Osteoblast (primary cell): Measurements from ENCODE around the gene LIF. TPM values are rescaled to one million over a fixed set of nuclear protein-coding genes. Genes with fewer than 3 reads are reported as not detected.

ENCODE experiments used
- DNase-seq: peaks from one replicate; pipeline ENCODE4 v3.0.0; 2011; ENCODE audit warnings: low spot score, mixed read lengths; ENCODE audit not compliant: insufficient read length; ENCODE audit errors: missing footprints
- H2AFZ ChIP-seq: 2 replicates; pipeline ENCODE4 v1.6.0; 2011; ENCODE audit warnings: mild to moderate bottlenecking, low read length
- H3K27ac ChIP-seq: 2 replicates; pipeline ENCODE4 v1.5.1; 2011; ENCODE audit warnings: mild to moderate bottlenecking, low read depth, low read length, moderate library complexity
- H3K27me3 ChIP-seq: 2 replicates; pipeline ENCODE4 v1.6.0; 2012; ENCODE audit warnings: mild to moderate bottlenecking, control low read depth, inconsistent platforms, low read length, moderate library complexity; ENCODE audit not compliant: insufficient read depth
- H3K36me3 ChIP-seq: 2 replicates; pipeline ENCODE4 v1.5.1; 2011; ENCODE audit warnings: mild to moderate bottlenecking, low read length, control low read depth, moderate library complexity; ENCODE audit not compliant: insufficient read depth
- H3K4me1 ChIP-seq: 2 replicates; pipeline ENCODE4 v1.5.1; 2011; ENCODE audit warnings: mild to moderate bottlenecking, low read length, control low read depth, moderate library complexity; ENCODE audit not compliant: insufficient read depth
- H3K4me2 ChIP-seq: 2 replicates; pipeline ENCODE4 v1.6.0; 2011; ENCODE audit warnings: mild to moderate bottlenecking, low read length; ENCODE audit not compliant: insufficient read depth
- H3K4me3 ChIP-seq: fragments of 200-600 bp; sonication (generic); 3 replicates; pipeline ENCODE4 v1.5.1; 2012; ENCODE audit warnings: mild to moderate bottlenecking, low read length, inconsistent platforms; ENCODE audit not compliant: insufficient read depth
- H3K79me2 ChIP-seq: 2 replicates; pipeline ENCODE4 v1.6.0; 2012; ENCODE audit warnings: mild to moderate bottlenecking, low read length, control low read depth, inconsistent platforms; ENCODE audit not compliant: insufficient read depth
- H3K9me3 ChIP-seq: 2 replicates; pipeline ENCODE4 v1.5.1; 2011; ENCODE audit warnings: low read depth, low read length, control low read depth
- H4K20me1 ChIP-seq: 2 replicates; pipeline ENCODE4 v1.6.0; 2012; ENCODE audit warnings: mild to moderate bottlenecking, low read length, control low read depth; ENCODE audit not compliant: insufficient read depth
- total RNA-seq: library from RNA; depleted of rRNA; stranded (reverse); fragments of >200 nt; gene quantifications from 2 replicates; pipeline ENCODE4 v1.2.3, GENCODE V29; 2012
- TF ChIP-seq, protein P1 (sequence below): IDR thresholded peaks from 2 replicates; pipeline ENCODE4 v1.5.1; 2011; ENCODE audit warnings: mild to moderate bottlenecking, low read depth, low read length, moderate library complexity; ENCODE audit errors: extremely low read depth

The LIF gene
- total RNA-seq, 1 donor, result 3.3 TPM

DNA sequence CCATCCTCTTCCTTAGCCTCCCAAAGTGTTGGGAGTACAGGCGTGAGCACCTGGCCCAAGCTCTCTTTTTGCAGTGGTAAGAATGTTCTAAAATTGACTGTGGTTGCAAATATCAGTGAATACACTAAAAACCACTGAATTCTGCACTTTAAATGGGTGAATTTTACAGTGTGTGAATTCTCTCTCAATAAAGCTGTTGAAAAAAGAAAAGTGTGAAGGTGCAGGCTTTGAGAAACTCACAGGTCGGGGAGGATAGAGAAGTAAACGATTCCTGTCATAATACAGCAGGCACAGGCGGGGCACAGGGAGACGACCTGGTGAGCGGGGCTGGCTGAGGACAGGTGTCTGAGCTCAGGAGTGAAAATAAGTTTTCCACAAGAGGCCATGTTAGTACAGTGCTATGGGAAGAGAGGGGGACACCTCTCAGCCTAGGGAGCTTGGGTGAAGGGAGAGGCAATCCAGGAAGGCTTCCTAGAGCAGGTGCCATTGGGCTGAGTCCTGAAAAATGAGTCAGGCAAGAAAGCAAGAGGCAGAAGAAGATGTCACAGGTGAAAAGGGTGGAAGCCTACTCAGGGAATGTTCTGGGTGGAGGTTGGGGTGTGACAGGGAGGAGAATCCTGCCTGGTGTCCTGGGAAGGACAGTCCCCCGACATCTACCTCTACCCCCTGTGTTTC lies 26.1 kb downstream of the LIF start:
- Histone ChIP-seq H3K4me3 (no peak overlapping the region), H3K4me1 (peaks cover 29% of the 10 kb centered on the region), H3K9me3 (no peaks in the 10 kb centered on the region), H3K27ac (no peak overlapping the region), H3K27me3 (no peaks in the 10 kb centered on the region), H2AFZ (no peak overlapping the region), H3K79me2 (no peaks in the 10 kb centered on the region), H4K20me1 (no peaks in the 10 kb centered on the region), H3K36me3 (no peaks in the 10 kb centered on the region), H3K4me2 (no peak overlapping the region)
- no peak for DNase-seq
- TF ChIP-seq, protein P1, sequence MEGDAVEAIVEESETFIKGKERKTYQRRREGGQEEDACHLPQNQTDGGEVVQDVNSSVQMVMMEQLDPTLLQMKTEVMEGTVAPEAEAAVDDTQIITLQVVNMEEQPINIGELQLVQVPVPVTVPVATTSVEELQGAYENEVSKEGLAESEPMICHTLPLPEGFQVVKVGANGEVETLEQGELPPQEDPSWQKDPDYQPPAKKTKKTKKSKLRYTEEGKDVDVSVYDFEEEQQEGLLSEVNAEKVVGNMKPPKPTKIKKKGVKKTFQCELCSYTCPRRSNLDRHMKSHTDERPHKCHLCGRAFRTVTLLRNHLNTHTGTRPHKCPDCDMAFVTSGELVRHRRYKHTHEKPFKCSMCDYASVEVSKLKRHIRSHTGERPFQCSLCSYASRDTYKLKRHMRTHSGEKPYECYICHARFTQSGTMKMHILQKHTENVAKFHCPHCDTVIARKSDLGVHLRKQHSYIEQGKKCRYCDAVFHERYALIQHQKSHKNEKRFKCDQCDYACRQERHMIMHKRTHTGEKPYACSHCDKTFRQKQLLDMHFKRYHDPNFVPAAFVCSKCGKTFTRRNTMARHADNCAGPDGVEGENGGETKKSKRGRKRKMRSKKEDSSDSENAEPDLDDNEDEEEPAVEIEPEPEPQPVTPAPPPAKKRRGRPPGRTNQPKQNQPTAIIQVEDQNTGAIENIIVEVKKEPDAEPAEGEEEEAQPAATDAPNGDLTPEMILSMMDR, result no peak

DNA sequence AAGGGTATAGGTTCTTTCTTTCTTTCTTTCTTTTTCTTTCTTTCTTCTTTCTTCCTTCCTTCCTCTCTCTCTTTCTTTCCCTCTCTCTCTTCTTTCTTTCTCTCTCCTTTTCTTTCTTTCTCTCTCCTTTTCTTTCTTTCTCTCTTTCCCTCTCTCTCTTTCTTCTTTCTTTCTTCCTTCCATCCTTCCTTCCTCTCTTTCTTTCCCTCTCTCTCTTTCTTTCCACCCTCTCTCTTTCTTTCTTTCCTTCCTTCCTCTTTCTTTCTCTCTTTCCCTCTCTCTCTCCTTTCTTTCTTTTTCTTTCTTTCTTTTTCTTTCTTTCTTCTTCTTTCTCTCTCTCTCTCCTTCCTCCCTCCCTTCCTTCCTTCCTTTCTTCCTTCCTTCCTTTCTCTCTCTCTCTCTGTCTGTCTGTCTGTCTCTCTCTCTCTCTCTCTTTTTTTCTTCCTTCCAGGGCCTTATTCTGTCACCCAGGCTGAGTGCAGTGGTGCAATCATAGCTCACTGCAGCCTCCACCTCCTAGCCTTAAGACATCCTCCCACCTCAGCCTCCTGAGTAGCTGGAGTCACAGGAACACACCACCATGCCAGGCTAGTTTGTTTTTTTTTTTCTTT lies 26.8 kb downstream of the LIF start:
- Histone ChIP-seq H3K9me3 (no peaks in the 10 kb centered on the region), H3K27me3 (no peaks in the 10 kb centered on the region), H3K4me1 (peaks cover 28% of the 10 kb centered on the region), H4K20me1 (no peaks in the 10 kb centered on the region), H3K79me2 (no peaks in the 10 kb centered on the region), H3K36me3 (no peaks in the 10 kb centered on the region), H3K4me2 (no peak overlapping the region), H3K4me3 (no peak overlapping the region), H2AFZ (no peak overlapping the region), H3K27ac (no peak overlapping the region)
- TF ChIP-seq, protein P1, result no peak
- DNase-seq, result no peak

DNA sequence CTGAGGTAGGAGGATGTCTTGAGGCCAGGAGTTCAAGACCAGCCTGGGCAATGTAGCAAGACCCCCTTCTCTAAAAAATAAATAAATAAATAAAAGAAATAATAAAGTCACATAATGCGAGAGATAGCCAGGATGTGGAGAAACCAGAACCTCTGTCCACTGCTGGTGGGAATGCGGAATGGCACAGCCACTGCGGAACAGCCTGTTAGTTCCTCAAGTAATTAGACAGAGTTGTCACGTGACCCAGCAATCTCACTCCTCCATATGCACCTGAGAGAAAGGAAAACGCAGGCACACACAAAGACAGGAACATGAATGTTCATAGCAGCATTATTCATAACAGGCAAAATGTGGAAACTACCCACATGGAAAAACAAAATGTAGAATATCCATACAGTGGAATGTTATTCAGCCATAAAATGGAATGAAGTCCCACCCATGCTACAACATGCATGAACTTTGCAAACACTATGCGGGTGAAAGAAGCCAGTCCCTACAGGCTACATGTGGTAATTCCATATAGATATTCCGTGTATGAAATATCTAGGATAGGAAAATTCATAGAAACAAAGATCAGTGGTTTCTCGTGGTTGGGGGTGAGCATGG lies 27.4 kb downstream of the LIF start:
- Histone ChIP-seq H3K9me3 (no peaks in the 10 kb centered on the region), H3K79me2 (no peaks in the 10 kb centered on the region), H3K4me2 (no peak overlapping the region), H3K27ac (no peak overlapping the region), H4K20me1 (no peaks in the 10 kb centered on the region), H3K36me3 (no peaks in the 10 kb centered on the region), H2AFZ (no peak overlapping the region), H3K4me1 (peaks cover 22% of the 10 kb centered on the region), H3K27me3 (no peaks in the 10 kb centered on the region), H3K4me3 (no peak overlapping the region)
- TF ChIP-seq, protein P1, result peak; percentile 31
- DNase-seq, result no peak
